Right ventricle myocardium superior (tissue), 1 donor: ENCODE data around the gene MYO18B. TPM values are rescaled to one million over a fixed set of nuclear protein-coding genes. Genes with fewer than 3 reads are reported as not detected.

Source experiments
- ATAC-seq: fragments of 200-7000 bp; cut with Tn5 transposase; one replicate; pipeline ENCODE4 v1.9.1; 2020; ENCODE audit warnings: mild to moderate bottlenecking; ENCODE audit not compliant: poor library complexity
- DNase-seq: peaks from one replicate; pipeline ENCODE4 v3.0.0-alpha.2; 2020
- intact Hi-C: fragments of 100-400 bp; cut with DNase I; formaldehyde crosslinking; loops from one replicate; pipeline ENCODE4 v1.11.2; 2022
- total RNA-seq: library from RNA; stranded (reverse); fragmentation: NEBNext Ultra II Directional; extraction: Animal tissue kit (Norgen Biotek cat#: 25700); gene quantifications from one replicate; pipeline ENCODE4 v1.2.1, GENCODE V29; 2021
- donor health status: DM: no; HTN: yes; CAD: no; lungs with severe emphysema.

The MYO18B gene
- total RNA-seq, 1 donor from 2014 or later: 114 TPM

GRCh38 chr22:26033071-26033470 is 291.1 kb downstream of the MYO18B start:
- DNase-seq (no peak), ATAC-seq (no peak)
- intact Hi-C loops: no loop called here

GRCh38 chr22:26033586-26033985 is 291.6 kb downstream of the MYO18B start:
- DNase-seq (no peak), ATAC-seq (no peak)
- intact Hi-C loops: no loop called here

DNA sequence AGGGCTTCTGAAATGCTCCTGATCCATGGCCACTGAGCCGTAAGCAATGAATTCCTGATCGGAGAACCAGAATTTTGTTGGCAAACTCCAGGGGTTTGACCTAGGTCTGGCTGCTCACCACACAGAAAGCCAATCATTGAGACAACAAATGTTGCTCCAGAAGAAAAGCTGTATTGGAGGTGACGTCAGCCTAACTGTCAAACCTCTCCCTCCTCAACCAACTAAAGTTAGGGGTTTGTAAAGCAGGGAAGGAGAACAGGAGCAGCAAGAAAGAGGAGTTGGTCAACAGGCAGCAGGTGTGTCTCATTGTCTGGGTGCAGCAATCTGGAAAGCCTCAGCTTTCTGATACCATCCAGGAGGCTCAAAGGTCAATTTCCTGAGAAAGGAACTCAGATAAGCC is 293.5 kb downstream of the MYO18B start:
- intact Hi-C loops: no loop called here
- DNase-seq (no peak), ATAC-seq (no peak)

- no peak for DNase-seq
- no peak for ATAC-seq
- intact Hi-C loops: no loop called here
Measured at GRCh38 chr22:26038365-26038764, 296.4 kb downstream of the MYO18B start.

DNA sequence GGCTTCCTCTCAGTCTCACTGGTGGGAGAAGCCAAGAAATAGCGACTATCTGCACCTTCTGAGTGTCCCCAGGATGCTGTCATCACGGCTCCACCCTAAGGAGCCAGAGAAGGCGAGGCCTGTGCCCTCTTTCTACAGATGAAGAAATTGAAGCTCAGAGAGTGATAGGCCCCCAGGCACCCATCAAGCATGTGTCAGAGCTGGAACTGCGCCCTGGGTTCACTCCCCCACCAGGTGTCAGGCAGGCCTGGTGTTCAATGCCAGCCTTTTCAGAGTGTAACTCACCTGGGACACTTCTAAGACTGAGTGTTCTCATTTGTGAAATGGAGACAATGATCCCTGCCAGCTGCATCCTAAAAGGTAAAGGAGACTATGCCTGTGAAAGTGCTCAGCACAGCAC is 299.9 kb downstream of the MYO18B start:
- intact Hi-C loops: no loop called here
- no peak for DNase-seq
- no peak for ATAC-seq

GRCh38 chr22:26043031-26043430 is 301.0 kb downstream of the MYO18B start:
- intact Hi-C loops: no loop called here
- ATAC-seq (no peak), DNase-seq (no peak)

- ATAC-seq: no peak
- intact Hi-C loops: no loop called here
- DNase-seq: no peak
Measured at GRCh38 chr22:26045051-26045450, 303.1 kb downstream of the MYO18B start.

DNA sequence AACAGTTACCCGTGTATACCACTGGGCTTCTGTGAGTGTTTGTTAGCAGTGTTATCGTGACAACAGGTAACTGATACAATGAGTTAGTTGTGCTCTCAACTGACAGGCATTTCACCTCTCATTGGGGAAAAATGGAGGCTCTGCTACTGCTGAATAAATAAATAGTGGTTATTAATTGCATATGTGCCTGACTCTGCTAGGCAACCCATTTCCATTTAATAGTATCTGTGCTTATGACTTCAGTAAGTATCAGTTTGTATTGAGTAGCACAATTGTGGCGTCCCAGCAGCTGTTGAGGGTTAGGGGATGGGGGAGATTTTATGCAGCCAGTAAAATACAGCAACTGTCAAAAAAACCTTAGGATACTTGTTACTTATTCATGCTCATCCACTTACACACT is 303.9 kb downstream of the MYO18B start:
- no peak for DNase-seq
- ATAC-seq: no peak
- intact Hi-C loops: no loop called here

GRCh38 chr22:26047516-26047915 is 305.5 kb downstream of the MYO18B start:
- intact Hi-C loops: no loop called here
- no peak for ATAC-seq
- no peak for DNase-seq

DNA sequence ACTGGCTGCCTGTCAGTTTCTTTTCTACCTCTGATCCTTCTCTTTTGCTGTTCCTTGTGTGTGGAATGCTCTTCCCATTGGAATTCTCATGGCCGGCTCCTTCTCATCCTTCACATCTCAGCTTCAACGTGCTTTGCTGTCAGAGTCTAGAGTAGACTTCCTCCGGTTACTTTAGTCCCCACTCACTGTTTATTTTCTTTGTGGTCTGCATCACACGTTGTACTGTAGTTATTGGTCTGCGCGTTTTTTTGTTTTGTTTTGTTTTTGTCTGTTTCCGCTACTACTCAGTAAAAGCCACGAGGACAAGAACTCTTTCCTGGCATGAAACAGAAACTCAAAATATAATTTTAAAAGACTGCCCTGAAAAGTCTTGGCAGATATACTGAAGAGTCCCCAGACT is 305.9 kb downstream of the MYO18B start:
- ATAC-seq (no peak), DNase-seq (no peak)
- intact Hi-C loops: no loop called here

- intact Hi-C loops: no loop called here
- ATAC-seq (no peak), DNase-seq (no peak)
Measured at GRCh38 chr22:26050079-26050478, 308.1 kb downstream of the MYO18B start.

DNA sequence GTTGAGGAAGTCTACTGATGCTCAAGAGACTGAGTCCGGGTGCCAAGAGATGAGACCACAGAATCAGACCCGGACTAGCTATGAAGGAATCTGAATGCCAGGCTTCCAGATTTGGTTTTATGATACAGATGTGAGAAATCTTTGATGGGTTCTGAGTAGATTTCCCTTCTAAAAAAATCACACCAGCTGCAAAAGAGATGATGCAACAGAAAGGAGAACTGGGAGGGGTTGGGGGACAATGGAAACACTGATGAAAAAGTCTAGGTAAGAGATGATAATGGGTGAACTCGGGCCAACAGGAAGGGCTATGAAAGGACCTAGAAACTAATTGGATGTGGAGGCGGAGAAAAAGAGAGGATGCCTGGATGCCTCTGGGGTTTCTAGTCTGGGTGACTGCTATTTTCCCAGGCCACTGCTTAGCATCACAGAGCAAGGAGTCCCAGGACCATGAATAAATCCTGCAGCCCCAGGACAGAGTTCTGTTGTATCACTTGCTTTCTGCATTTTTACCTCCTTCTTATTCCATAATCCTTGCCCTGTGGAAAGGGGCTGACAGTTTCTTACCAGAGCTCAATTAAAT is 311.8 kb downstream of the MYO18B start:
- DNase-seq: no peak
- intact Hi-C loops: no loop called here
- ATAC-seq: no peak

- no peak for DNase-seq
- ATAC-seq: no peak
- intact Hi-C loops: no loop called here
Measured at GRCh38 chr22:26054841-26055605, 313.0 kb downstream of the MYO18B start.

GRCh38 chr22:26055693-26056092 is 313.7 kb downstream of the MYO18B start:
- ATAC-seq (no peak), DNase-seq (no peak)
- intact Hi-C loops: no loop called here

GRCh38 chr22:26056455-26057200 is 314.6 kb downstream of the MYO18B start:
- DNase-seq: no peak
- no peak for ATAC-seq
- intact Hi-C loops: no loop called here

- DNase-seq: no peak
- ATAC-seq: no peak
- intact Hi-C loops: no loop called here
Measured at GRCh38 chr22:26057731-26058130, 315.7 kb downstream of the MYO18B start.

DNA sequence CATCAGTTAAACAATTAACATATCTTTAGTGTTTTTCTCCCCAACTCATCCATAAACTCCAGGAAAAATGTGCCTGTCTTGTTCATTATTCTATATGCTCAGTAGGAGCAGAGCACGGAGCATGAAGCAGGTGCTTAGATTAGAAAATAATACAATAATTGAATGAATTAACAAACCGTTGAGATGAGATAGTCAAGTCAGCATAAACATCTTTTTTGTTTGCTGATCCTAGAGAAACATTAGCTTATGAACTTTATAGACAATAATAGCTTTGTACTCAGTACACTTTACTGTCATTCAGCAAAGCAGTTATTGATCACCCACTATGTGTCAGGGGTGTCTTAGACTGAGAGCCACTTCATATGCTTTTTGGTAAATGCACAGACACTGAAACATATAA is 322.1 kb downstream of the MYO18B start:
- intact Hi-C loops: no loop called here
- ATAC-seq (no peak), DNase-seq (no peak)

- DNase-seq (no peak), ATAC-seq (no peak)
- intact Hi-C loops: no loop called here
Measured at GRCh38 chr22:26065847-26066246, 323.9 kb downstream of the MYO18B start.

GRCh38 chr22:26066534-26066933 is 324.5 kb downstream of the MYO18B start:
- no peak for ATAC-seq
- DNase-seq: no peak
- intact Hi-C loops: no loop called here

DNA sequence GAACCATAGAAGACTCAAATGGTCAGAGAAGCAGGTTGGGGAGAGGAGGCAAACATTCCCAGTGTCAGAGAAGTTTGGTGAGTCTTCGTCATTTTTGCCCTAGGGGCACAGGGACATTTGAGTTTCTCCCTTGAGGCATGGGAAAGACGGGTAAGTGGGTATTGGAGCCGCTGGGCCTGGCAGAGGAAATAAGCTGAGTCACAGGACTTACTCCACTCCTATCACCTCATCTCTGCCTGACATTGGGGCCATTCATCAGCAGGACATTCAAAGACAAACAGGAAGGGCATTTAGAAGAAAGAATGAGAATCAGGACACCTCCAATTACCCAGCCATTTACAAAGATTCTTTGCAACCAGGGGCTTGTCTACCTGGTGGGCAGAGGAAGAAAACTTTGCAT is 326.6 kb downstream of the MYO18B start:
- intact Hi-C loops: no loop called here
- ATAC-seq (no peak), DNase-seq (no peak)
